Mononuclear cell (primary cell): ENCODE data around the gene PATJ. TPM values are rescaled to one million over a fixed set of nuclear protein-coding genes. Genes with fewer than 3 reads are reported as not detected.
"Not testable (repeated sequence)": the region's sequence is repeated elsewhere in the genome, so short reads cannot be mapped to it uniquely, and the experiment has no call there.

ENCODE experiments used
- H3K27me3 ChIP-seq: 2 replicates; pipeline ENCODE4 v1.6.0; 2011; ENCODE audit warnings: low read length, control low read depth; ENCODE audit not compliant: insufficient read depth
- H3K4me1 ChIP-seq: 2 replicates; pipeline ENCODE4 v1.5.1; 2011; ENCODE audit warnings: mild to moderate bottlenecking, low read length, control low read depth; ENCODE audit not compliant: insufficient read depth
- H3K4me3 ChIP-seq: 2 replicates; pipeline ENCODE4 v1.5.1; 2011; ENCODE audit warnings: mild to moderate bottlenecking, low read length, moderate library complexity
- H3K9me3 ChIP-seq: 2 replicates; pipeline ENCODE4 v1.5.1; 2011; ENCODE audit warnings: low read depth, mild to moderate bottlenecking, control low read depth, low read length
- total RNA-seq: library from RNA; depleted of rRNA; stranded (reverse); fragments of >200 nt; gene quantifications from one replicate; pipeline ENCODE4 v1.2.3, GENCODE V29; 2012

The PATJ gene
- total RNA-seq, 1 donor, result 45.0 TPM

DNA sequence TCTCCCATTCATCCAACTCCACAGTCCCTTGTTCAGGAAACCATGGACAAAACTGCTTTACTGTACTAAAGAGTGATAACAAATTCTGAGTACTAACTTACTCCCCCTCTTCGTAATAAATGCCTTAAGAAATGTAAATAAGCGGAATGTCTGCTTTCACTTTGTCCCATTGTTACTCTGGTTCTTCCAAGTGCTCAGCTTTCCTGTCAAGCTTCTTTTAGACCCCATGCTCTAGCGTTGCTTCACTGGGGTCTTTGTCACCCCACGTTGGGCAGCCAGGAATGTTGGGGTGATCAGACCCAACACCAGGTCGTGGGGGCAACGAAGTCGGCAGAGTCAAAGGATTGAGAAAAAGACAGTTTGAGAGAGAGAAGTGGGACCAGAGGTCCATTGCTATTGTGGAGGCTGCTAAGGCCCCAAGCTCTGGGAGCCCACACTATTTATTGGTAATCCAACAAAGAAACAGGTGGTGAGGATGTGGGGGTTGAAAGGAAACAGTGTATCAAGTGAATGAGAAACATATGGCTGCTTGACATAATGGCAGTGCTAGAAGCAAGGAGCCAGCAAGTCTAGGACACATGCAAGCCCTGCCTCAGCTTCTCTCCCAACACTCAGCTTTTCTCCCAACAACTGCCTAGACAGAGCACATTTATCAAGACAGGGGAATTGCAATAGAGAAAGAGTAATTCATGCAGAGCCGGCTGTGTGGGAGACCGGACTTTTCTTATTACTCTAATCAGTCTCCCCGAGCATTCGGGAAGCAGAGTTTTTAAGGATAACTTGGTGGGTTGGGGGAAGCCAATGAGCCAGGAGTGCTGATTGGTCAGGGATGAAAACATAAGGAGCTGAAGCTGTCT lies 441.1 kb downstream of the PATJ start:
- H3K4me1 ChIP-seq, H3K27me3 ChIP-seq, H3K4me3 ChIP-seq, H3K9me3 ChIP-seq: not testable (repeated sequence)

DNA sequence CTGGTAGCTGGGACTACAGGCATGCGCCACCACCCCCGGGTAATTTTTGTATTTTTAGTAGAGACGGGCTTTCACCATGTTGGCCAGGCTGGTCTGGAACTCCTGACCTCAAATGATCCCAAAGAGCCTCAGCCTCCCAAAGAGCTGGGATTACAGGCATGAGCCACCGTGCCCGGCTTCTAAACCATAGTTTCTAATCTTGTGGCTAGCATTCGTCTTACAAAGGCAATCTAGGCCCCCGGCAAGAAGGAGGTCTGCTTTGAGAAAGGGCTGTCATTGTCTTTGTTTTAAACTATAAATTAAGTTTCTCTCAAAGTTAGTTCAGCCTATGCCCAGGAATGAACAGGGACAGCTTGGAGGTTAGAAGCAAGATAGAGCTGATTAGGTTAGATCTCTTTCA lies 442.1 kb downstream of the PATJ start:
- H3K27me3 ChIP-seq, result no peaks in the 10 kb centered on the region
- H3K9me3 ChIP-seq, result no peaks in the 10 kb centered on the region
- no peak overlapping the region for H3K4me3 ChIP-seq
- no peaks in the 10 kb centered on the region for H3K4me1 ChIP-seq

DNA sequence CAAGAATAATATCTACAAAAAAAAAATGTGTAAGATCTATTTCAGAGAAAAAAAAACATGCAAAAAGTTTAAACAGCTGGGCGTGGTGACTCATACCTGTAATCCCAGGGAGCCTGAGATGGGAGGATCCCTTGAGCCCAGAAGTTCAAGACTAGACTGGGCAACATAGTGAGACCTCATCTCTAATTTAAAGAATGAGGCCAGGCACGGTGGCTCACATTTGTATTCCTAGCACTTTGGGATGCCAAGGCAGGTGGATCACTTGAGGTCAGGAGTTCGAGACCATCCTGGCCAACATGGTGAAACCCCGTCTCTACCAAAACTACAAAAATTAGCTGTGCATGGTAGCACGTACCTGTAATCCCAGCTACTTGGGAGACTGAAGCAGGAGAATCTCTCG lies 443.0 kb downstream of the PATJ start:
- H3K9me3 ChIP-seq, H3K27me3 ChIP-seq, H3K4me1 ChIP-seq, H3K4me3 ChIP-seq: not testable (repeated sequence)

DNA sequence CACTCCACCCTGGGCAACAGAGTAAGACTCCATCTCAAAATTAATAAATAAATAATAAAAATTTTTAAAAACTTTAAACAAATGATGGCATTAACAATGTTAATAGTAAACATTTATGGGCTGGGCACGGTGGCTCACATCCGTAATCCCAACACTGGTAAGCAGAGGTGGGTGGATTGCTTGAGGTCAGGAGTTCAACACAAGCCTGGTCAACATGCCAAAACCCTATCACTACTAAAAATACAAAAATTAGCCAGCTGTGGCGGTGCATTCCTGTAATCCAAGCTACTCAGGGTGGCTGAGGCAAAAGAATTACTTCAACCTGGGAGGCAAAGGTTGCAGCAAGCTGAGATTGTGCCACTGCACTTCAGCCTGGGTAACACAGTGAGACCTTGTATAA lies 443.4 kb downstream of the PATJ start:
- Histone ChIP-seq H3K4me3 (no peak overlapping the region), H3K27me3 (no peaks in the 10 kb centered on the region), H3K9me3 (no peaks in the 10 kb centered on the region), H3K4me1 (no peaks in the 10 kb centered on the region)

DNA sequence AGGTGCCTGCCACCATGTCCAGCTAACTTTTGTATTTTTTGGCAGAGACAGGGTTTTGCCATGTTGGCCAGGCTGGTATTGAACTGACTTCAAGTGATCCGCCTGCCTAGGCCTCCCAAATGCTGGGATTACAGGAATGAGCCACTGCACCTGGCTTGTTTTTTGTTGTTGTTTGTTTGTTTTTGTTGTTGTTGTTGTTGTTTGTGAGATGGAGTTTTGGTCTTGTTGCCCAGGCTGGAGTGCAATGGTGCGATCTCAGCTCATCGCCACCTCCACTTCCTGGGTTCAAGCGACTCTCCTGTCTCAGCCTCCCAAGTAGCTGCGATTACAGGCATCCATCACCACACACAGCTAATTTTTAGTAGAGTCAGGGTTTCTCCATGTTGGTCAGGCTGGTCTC lies 445.3 kb downstream of the PATJ start:
- Histone ChIP-seq H3K9me3 (no peaks in the 10 kb centered on the region), H3K4me3 (no peak overlapping the region), H3K4me1 (no peaks in the 10 kb centered on the region), H3K27me3 (no peaks in the 10 kb centered on the region)

DNA sequence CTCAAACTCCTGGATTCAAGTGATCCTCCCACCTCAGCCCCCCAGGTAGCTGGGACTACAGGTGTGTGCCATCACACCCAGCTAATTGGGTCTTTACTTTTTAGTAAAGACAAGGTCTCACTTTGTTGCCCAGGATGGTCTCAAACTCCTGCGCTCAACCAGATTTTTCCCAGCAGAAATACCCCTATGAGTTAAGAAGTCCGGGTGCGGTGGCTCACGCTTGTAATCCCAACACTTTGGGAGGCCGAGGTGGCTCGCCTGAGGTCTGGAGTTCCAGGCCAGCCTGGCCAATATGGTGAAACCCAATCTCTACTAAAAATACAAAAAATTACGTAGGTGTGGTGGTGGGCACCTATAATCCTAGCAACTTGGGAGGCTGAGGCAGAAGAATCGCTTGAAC lies 445.8 kb downstream of the PATJ start:
- no peaks in the 10 kb centered on the region for H3K9me3 ChIP-seq
- no peak overlapping the region for H3K4me3 ChIP-seq
- peaks cover 2% of the 10 kb centered on the region for H3K27me3 ChIP-seq
- no peaks in the 10 kb centered on the region for H3K4me1 ChIP-seq

DNA sequence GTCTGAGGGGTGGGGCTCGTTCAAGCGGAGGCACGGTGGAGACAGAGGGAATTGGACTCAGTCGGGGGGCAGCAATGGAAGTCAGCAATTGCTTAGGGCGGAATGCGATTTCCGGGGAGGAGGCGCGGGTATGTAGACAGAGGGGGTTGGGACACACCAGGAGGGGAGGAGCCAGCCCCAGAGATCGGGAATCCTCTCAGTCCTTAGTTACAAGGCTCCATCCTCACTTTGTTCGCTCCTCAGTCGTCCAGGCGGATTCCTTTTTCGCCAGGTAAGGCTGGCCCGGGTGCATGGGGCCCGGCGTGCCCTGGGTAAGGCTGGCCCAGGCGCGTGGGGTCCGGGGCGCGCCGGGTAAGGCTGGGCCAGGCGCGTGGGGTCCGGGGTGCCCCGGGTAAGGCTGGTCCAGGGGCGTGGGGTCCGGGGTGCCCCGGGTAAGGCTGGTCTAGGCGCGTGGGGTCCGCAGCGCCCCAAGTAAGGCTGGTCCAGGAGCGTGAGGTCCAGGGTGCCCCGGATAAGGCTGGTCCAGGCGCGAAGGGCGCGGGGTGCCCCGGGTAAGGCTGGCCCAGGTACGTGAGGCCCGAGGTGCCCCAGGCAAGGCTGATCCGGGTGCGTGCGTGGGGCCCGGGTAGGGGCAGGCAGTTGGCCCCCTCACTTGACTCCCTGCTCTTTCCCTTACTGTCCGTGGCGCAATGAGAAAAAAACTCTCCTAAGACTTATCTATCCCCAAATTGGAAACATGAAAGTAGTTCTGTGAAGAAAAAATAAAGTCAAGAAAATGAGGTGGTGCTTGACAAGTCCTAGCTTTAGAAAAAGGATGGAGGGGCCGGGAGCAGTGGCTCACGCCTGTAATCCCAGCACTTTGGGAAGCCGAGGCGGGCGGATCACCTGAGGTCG lies 452.6 kb downstream of the PATJ start, which contains the start of gene L1TD1:
L1TD1 (plus strand) TSS at position 199 of the 894 bp plus-strand sequence. CDS start 11,780 bp downstream, outside the sequence.
- no peaks in the 10 kb centered on the region for H3K9me3 ChIP-seq
- no peak within 1 kb of the TSS for H3K4me3 ChIP-seq
- peaks cover 23% of the 10 kb centered on the region for H3K27me3 ChIP-seq
- H3K4me1 ChIP-seq, result no peaks in the 10 kb centered on the region

DNA sequence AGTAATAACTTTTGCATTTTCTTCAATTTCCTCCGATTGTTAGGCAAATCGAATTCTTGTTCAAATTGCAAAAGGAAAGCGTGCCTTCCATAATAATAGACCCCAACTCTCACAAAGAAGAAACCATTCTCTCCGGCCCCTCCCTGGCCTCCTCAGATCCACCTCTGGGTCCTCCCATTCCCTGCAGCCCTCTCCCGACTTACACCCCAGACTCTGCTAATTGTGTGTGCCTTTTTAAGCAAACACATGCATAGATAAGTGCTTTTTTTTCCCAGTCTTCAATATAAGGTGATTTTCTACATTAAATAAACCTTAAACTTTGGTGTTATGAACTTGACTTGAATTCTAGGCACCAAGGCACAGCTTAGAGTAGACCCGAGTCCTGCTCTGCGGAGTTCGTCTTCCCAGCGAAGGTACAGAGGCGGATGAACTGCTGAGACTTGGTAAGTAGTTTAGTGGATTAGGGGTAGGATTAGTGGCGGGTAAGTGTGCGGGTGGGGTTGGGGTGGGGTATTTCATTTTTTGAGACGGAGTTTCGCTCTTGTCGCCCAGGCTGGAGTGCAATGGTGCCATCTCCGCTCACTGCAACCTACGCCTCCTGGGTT lies 453.9 kb downstream of the PATJ start:
- H3K9me3 ChIP-seq, result no peaks in the 10 kb centered on the region
- no peak overlapping the region for H3K4me3 ChIP-seq
- H3K4me1 ChIP-seq, result no peaks in the 10 kb centered on the region
- peaks cover 23% of the 10 kb centered on the region for H3K27me3 ChIP-seq

DNA sequence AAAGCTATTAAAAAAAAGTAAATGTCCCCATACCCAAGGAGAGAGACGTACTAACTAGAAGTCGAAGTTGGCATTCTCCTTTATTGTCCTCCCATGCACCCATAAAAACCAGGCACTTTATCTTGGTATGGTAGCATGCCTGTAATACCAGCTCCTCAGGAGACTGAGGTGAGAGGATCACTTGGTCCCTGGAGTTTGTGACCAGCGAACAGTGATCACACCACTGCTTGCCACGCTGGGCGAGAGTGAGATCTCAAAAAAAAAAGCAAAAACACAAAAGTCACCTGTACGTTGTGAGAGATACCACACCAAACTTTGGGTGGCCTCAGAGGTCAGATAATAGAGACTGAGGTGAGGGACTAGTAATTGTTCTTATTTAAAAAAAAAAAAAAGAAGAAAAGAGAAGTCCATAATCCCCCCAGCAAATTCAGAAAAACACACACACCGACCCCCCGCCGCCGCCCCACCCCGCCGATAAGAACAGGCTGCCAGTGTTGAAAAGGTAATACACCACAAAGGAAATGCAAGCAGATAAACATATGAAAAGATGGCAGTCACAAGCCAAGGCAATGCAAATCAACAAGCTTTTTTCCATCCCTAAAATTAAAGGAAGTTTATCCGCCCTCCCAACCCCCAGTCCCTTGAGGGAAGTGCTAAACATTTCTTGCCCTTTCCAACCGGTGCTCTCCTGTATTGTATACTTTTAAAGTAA lies 455.9 kb downstream of the PATJ start:
- no peaks in the 10 kb centered on the region for H3K9me3 ChIP-seq
- H3K4me3 ChIP-seq, result no peak overlapping the region
- H3K4me1 ChIP-seq, result no peaks in the 10 kb centered on the region
- H3K27me3 ChIP-seq, result peaks cover 20% of the 10 kb centered on the region

DNA sequence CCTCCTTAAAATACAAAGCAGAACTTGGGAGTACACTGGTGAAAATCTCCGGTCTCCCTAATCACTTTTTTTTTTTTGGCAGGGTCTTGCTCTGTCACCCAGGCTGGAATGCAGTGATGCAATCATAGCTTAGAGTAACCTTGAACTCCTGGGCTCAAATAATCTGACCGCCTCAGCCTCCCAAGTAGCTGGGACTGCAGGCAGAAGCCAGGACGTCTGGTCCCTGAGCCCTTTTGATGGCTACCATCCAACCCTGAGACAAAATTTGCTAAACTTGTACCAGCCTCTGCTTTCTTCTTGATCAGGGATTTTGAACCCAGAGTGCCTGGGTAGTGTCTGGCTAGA lies 456.5 kb downstream of the PATJ start:
- H3K4me1 ChIP-seq, result no peaks in the 10 kb centered on the region
- H3K9me3 ChIP-seq, result no peaks in the 10 kb centered on the region
- H3K27me3 ChIP-seq, result peaks cover 20% of the 10 kb centered on the region
- H3K4me3 ChIP-seq, result no peak overlapping the region

DNA sequence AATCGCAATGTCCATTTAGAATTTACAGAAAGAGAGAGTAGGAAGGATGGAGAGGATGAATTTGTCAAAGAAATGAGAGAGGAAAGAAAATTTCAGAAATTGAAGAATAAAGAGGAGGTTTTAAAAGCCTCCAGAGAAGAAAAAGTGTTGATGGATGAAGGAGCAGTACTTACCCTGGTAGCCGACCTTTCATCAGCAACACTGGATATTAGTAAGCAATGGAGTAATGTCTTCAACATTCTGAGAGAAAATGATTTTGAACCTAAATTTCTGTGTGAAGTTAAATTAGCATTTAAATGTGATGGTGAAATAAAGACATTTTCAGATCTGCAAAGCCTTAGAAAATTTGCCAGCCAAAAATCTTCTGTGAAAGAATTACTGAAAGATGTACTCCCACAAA lies 464.9 kb downstream of the PATJ start:
- H3K9me3 ChIP-seq, result peaks cover 6% of the 10 kb centered on the region
- no peaks in the 10 kb centered on the region for H3K27me3 ChIP-seq
- H3K4me1 ChIP-seq, result no peaks in the 10 kb centered on the region
- no peak overlapping the region for H3K4me3 ChIP-seq

DNA sequence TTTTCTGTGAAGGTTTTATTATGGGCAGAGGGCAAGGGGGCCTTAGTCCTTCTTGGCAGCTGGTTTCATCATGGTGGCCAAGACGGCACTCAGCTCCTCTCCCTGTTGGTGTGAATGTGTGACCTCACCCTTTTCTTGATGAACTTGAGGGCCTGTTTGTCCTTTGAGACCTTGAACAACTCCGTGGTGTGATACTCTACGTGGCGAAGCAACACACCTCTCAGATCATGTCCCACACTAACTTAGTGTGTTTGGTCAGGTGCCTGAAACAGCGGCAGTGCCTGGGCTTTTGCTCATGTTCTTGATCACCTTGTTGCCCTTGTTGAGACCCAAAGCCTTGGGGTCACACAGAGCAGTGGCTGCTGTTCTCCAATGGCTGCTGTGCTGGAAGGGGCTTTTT lies 465.8 kb downstream of the PATJ start:
- Histone ChIP-seq H3K4me3 (no peak overlapping the region), H3K9me3 (peaks cover 6% of the 10 kb centered on the region), H3K27me3 (no peaks in the 10 kb centered on the region), H3K4me1 (no peaks in the 10 kb centered on the region)

DNA sequence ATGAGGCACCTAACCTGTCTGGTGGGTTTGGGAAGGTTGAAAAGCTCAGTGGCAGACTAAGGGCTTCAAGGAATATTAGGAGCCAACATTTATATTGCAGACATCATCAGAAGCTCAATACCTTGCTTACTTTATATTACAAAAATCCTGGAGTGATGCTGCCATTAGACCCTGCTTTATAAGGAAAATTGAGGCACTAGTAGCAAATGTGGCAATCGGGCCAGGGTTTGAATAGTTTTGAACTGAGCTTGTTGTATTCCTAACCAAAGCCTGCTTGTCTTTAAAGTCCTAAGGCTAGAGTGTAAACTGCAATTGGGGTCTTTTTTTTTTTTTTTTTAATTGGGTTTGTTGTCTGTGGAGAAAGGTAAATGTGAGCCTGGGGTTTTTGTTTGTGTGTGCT lies 466.7 kb downstream of the PATJ start:
- Histone ChIP-seq H3K4me1 (no peaks in the 10 kb centered on the region), H3K9me3 (peaks cover 6% of the 10 kb centered on the region), H3K27me3 (no peaks in the 10 kb centered on the region), H3K4me3 (no peak overlapping the region)

DNA sequence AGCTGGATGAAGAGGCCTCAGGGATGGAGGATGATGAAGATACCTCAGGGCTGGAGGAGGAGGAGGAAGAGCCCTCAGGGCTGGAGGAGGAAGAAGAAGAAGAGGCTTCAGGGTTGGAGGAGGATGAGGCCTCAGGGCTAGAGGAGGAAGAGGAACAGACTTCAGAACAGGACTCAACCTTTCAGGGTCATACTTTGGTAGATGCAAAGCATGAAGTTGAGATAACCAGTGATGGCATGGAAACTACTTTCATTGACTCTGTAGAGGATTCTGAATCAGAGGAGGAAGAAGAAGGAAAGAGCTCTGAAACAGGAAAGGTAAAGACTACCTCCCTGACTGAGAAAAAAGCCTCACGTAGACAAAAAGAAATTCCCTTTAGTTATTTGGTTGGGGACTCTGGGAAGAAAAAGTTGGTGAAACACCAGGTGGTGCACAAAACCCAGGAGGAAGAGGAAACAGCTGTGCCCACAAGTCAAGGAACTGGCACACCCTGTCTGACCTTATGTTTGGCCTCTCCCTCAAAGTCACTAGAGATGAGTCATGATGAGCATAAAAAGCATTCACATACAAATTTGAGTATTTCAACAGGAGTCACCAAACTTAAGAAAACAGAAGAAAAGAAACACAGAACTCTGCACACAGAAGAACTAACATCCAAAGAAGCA lies 467.8 kb downstream of the PATJ start:
- Histone ChIP-seq H3K9me3 (peaks cover 6% of the 10 kb centered on the region), H3K4me1 (no peaks in the 10 kb centered on the region), H3K4me3 (no peak overlapping the region), H3K27me3 (no peaks in the 10 kb centered on the region)
